ENCODE results near the gene LARP1B. TPM values are rescaled to one million over a fixed set of nuclear protein-coding genes. Genes with fewer than 3 reads are reported as not detected.

LARP1B gene
- total and polyA plus RNA-seq, 2 experiments from 2014 or later: 5.8 to 16.7 TPM

DNA sequence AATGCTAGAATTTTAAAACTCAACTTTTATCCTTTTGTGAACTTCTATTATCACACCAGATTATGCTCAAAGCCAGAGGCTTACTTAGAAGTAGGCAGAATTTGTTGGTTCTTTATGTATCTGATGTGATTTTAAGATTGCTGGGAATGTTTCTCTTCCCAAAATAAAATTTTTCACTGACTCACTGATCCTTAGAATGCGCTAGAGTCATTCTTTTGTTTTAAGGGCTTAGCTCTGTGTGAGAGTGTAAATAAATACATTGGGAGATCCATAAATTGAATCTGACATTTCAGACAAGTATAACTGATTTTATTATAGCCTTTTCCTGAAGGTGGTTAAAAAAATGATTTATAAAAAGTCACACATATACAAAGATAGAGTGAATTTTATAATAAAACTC is 101.3 kb downstream of the LARP1B start:
- Histone ChIP-seq H3K9me3 (ENCODE audit: low read depth) (no peaks in the 10 kb centered on the region), H3K27me3 (no peaks in the 10 kb centered on the region), H3K27ac (no peak overlapping the region), H3K4me1 (ENCODE audit: low read depth) (peaks cover 4% of the 10 kb centered on the region), H3K36me3 (no peaks in the 10 kb centered on the region), H3K4me3 (no peak overlapping the region)
- DNase-seq (ENCODE audit: low read depth in 1 of 2, low spot score in 1 of 2): no peak
- TF ChIP-seq, protein P1, sequence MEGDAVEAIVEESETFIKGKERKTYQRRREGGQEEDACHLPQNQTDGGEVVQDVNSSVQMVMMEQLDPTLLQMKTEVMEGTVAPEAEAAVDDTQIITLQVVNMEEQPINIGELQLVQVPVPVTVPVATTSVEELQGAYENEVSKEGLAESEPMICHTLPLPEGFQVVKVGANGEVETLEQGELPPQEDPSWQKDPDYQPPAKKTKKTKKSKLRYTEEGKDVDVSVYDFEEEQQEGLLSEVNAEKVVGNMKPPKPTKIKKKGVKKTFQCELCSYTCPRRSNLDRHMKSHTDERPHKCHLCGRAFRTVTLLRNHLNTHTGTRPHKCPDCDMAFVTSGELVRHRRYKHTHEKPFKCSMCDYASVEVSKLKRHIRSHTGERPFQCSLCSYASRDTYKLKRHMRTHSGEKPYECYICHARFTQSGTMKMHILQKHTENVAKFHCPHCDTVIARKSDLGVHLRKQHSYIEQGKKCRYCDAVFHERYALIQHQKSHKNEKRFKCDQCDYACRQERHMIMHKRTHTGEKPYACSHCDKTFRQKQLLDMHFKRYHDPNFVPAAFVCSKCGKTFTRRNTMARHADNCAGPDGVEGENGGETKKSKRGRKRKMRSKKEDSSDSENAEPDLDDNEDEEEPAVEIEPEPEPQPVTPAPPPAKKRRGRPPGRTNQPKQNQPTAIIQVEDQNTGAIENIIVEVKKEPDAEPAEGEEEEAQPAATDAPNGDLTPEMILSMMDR (IDR thresholded peaks at IDR 0.05; ENCODE audit: low read depth, low read length): no peak

DNA sequence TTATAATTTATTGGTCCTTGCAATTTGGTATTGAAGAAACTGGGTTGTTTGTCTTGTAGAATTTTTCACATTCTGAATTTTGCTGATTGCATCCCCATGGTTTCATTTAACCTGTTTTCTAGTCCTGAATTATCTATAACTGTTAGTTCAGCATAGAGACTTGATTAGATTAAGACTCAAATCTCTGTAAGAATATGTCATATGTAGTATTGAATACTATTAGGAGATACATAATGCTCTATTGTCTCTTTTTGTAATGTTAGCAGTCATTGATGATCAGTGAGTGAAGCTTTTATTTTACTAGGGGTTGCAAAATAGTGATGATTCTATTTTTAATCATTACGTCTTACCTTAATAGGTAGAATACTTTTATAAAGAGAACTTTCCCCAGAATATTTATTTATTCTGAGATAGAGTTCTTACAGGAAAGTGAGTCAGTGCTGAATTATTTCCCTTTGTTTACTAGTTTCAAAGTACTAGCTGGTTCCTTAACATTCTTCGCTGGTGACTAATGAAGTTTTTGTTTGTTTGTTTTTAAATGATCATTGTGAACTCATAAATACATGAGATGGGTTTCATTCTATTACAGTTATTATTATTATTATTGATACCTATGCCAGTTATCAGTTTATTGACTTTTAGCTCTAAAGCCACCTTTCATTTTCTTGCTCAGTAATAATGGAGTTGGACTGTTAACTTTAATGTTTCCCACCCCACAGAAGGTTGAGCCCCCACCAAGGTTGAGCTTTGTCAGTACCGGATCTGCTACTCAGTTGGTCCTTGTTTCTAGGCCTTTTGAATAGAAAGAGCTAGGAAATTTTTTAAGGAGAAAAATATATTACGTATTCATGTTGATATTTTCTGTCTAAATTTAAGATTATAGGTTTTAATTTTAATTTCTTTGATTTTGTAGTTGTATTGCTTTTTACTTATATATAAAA is 102.3 kb downstream of the LARP1B start:
- peaks cover 4% of the 10 kb centered on the region for H3K4me1 ChIP-seq (ENCODE audit: low read depth)
- no peaks in the 10 kb centered on the region for H3K27me3 ChIP-seq
- H3K9me3 ChIP-seq (ENCODE audit: low read depth): no peaks in the 10 kb centered on the region
- no peaks in the 10 kb centered on the region for H3K36me3 ChIP-seq
- no peak overlapping the region for H3K4me3 ChIP-seq
- H3K27ac ChIP-seq: no peak overlapping the region
- DNase-seq (ENCODE audit: low read depth in 1 of 2, low spot score in 1 of 2): peak in 1 of 2 donors; percentile 66
- TF ChIP-seq, protein P1 (IDR thresholded peaks at IDR 0.05; ENCODE audit: low read depth, low read length): no peak

DNA sequence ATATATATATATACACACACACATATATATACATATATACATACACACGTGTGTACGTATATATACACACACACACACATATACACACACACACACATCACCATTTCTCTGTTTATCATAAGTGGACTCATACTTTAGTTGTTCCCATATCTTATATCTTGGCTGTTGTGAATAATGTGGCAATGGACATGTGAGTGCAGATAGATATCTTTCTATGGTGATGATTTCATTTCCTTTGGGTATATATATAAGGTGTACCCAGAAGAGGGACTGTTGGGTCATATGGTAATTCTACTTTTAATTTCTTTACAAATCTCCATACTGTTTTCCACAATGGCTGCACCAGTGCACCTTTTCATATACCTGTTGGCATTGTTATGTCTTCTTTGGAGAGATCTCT is 105.9 kb downstream of the LARP1B start:
- Histone ChIP-seq H3K36me3 (no peaks in the 10 kb centered on the region), H3K27ac (no peak overlapping the region), H3K9me3 (ENCODE audit: low read depth) (no peaks in the 10 kb centered on the region), H3K27me3 (no peaks in the 10 kb centered on the region), H3K4me3 (no peak overlapping the region), H3K4me1 (ENCODE audit: low read depth) (peaks cover 4% of the 10 kb centered on the region)
- TF ChIP-seq, protein P1 (IDR thresholded peaks at IDR 0.05; ENCODE audit: low read depth, low read length): no peak
- no peak for DNase-seq (ENCODE audit: low read depth in 1 of 2, low spot score in 1 of 2)

DNA sequence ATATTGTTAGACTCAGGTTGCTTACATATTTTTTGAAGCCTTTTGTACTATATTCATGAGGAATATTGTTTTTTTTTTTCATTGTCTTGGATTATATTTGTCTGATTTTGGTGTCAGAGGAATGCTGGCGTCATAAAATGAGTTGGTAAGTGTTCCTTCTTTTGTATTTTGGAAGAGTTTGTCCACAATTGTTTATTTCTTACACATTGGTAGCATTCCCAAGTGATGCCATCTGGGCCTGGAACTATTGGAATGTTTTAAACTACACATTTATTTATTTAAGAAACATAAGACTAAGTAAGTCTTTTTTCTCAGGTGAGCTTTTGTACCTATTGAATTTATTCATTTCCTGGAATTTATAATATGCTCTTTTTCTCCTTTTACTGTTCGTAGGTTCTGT is 107.6 kb downstream of the LARP1B start:
- H3K4me3 ChIP-seq: no peak overlapping the region
- peaks cover 2% of the 10 kb centered on the region for H3K4me1 ChIP-seq (ENCODE audit: low read depth)
- H3K9me3 ChIP-seq (ENCODE audit: low read depth): no peaks in the 10 kb centered on the region
- H3K36me3 ChIP-seq: no peaks in the 10 kb centered on the region
- TF ChIP-seq, protein P1 (IDR thresholded peaks at IDR 0.05; ENCODE audit: low read depth, low read length): no peak
- no peak overlapping the region for H3K27ac ChIP-seq
- DNase-seq (ENCODE audit: low read depth in 1 of 2, low spot score in 1 of 2): no peak
- H3K27me3 ChIP-seq: no peaks in the 10 kb centered on the region

- DNase-seq (ENCODE audit: low read depth in 1 of 2, low spot score in 1 of 2): no peak
- Histone ChIP-seq H3K4me3 (no peak overlapping the region), H3K36me3 (no peaks in the 10 kb centered on the region), H3K27me3 (no peaks in the 10 kb centered on the region), H3K27ac (no peak overlapping the region), H3K4me1 (ENCODE audit: low read depth) (no peaks in the 10 kb centered on the region), H3K9me3 (ENCODE audit: low read depth) (no peaks in the 10 kb centered on the region)
- TF ChIP-seq, protein P1 (IDR thresholded peaks at IDR 0.05; ENCODE audit: low read depth, low read length): no peak
Observed at GRCh38 chr4:128169245-128169644, 108.1 kb downstream of the LARP1B start.
